ENCODE data around the gene HSPA5.

The HSPA5 gene

GRCh38 chr9:125261501-125262293, 20.6 kb upstream of the HSPA5 start, which contains the start of gene GAPVD1:
Gene GAPVD1 (plus strand): TSS chr9:125261826. CDS start chr9:125298922, 37,096 bp downstream.
- FAIRE-seq = peak; percentile 96
- DNase-seq (ENCODE audit: insufficient read length) = peak; percentile 98
- TF ChIP-seq POLR2AphosphoS5 (IDR thresholded peaks at IDR 0.05; ENCODE audit: low read depth, low read length) (peak; percentile 88), TAF1 (IDR thresholded peaks at IDR 0.05; ENCODE audit: borderline replicate concordance, low read depth, low read length) (peak; percentile 52; the same call in 1 of the 2 replicates), POLR2A (IDR thresholded peaks at IDR 0.05; ENCODE audit: low read depth, low read length) (peak; percentile 85)

DNA sequence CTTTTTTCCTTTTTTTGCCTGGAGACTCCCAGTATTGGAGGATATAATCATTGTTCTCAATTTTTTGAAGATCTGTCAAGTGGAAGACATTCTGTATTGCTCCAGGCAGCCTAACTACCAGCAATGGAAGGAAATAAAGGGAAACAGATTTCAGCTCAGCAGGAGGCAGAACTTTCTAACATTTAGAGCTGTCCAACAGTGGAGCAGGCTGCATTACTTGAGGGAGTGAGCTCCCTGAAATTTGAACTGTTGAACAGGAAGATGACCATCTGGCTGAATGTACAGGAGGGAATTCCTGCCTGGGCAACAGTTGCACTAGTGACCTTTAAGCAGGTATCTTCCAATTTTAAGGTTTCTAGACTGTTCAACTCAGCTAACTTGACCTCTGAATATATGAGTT, 19.4 kb upstream of the HSPA5 start:
- FAIRE-seq (no peak), DNase-seq (ENCODE audit: insufficient read length) (no peak)
- no peak for TF ChIP-seq TAF1 (IDR thresholded peaks at IDR 0.05; ENCODE audit: borderline replicate concordance, low read depth, low read length)
- TF ChIP-seq POLR2AphosphoS5 (IDR thresholded peaks at IDR 0.05; ENCODE audit: low read depth, low read length) = no peak
- no peak for TF ChIP-seq POLR2A (IDR thresholded peaks at IDR 0.05; ENCODE audit: low read depth, low read length)

DNA sequence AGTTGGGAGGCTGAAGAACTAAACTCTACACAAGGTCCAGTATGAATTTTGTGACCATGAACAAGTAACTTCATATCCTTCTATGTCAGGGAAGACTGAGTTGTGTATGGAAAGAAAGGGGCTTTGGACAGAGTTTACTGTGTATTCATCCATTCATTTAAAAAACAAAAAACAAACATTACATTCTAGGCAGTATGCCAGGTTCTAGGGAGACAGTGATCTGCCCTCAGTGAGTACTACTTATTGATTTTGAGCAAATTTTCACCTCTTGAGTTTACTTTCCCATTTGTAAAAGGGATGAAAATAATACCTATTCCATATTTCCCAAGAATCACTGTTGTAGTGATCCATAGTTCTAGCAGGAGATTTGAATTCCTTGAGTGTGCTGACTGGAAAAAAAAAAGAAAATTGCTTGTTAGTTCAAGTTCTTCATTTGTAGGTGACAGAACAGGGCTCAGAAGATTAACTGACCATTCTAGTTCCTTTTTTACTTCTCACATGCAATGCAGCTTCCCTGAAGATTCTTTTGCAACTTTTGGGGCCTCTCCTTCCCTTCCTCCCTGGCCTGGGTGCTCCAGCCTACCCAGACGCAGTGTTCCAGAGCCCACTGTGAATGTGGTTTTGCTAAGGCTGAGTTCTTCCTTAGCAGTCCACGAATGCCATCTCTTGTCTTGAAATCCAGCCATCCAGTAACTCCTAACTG, 17.8 kb upstream of the HSPA5 start:
- FAIRE-seq (no peak), DNase-seq (ENCODE audit: insufficient read length) (no peak)
- TF ChIP-seq POLR2AphosphoS5 (IDR thresholded peaks at IDR 0.05; ENCODE audit: low read depth, low read length) (no peak), TAF1 (IDR thresholded peaks at IDR 0.05; ENCODE audit: borderline replicate concordance, low read depth, low read length) (no peak), POLR2A (IDR thresholded peaks at IDR 0.05; ENCODE audit: low read depth, low read length) (no peak)

DNA sequence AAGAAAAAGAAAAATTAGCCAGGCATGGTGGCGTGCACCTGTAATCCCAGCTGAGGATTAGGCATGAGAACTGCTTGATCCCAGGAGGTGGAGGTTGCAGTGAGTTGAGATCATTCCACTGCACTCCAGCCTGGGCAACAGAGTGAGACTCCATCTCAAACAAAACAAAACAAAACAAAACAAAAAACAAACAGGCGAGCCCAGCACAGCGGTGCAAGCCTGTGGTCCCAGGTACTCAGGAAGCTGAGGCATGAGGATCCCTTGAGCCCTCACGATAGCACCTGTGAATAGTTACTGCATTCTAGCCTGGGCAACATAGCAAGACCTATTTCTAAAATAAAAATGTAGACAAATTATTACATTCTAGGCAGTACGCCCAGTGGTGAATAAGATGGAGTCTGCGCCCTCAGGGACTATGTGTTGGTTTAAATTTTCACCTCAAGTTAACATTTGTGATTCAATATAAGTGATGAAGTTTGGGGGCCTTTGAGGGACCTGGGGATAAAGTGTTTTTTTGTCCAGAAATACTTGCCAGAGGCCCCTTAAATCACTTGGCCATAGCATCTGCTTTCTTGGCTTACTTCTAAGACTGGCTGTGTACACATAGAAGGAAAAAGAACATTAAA, 17.1 kb upstream of the HSPA5 start:
- FAIRE-seq = no peak
- DNase-seq (ENCODE audit: insufficient read length) = no peak
- no peak for TF ChIP-seq POLR2A (IDR thresholded peaks at IDR 0.05; ENCODE audit: low read depth, low read length)
- no peak for TF ChIP-seq POLR2AphosphoS5 (IDR thresholded peaks at IDR 0.05; ENCODE audit: low read depth, low read length)
- no peak for TF ChIP-seq TAF1 (IDR thresholded peaks at IDR 0.05; ENCODE audit: borderline replicate concordance, low read depth, low read length)

DNA sequence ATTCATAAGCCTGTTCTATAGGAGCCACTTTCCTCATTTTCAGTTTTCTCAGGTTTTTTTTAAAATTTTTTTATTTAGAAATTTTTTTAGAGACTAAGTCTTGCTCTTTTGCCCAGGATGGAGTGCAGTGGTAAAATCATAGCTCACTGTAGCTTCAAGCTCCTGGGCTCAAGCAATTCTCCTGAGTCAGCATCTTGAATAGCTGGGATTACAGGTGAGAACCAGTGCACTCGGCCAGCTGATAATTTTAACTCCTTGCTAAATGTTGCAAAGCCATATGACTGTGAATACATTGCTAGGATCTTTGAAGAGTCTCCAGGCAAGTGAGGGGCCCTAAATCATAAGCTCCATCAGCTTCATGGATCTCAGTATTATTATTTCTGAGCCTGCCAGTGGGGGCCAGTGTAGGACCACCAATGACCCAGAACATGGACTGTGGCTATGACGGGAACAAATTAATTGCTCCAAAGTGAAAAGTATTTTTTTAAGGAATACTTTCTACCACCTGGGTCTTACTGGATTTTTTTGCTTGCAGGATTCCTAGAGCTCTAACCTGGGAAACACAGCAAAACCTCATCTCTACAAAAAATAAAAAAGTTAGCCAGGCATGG, 14.7 kb upstream of the HSPA5 start:
- no peak for TF ChIP-seq POLR2A (IDR thresholded peaks at IDR 0.05; ENCODE audit: low read depth, low read length)
- TF ChIP-seq POLR2AphosphoS5 (IDR thresholded peaks at IDR 0.05; ENCODE audit: low read depth, low read length) = no peak
- TF ChIP-seq TAF1 (IDR thresholded peaks at IDR 0.05; ENCODE audit: borderline replicate concordance, low read depth, low read length) = no peak
- no peak for DNase-seq (ENCODE audit: insufficient read length)
- no peak for FAIRE-seq

- FAIRE-seq = no peak
- no peak for TF ChIP-seq TAF1 (IDR thresholded peaks at IDR 0.05; ENCODE audit: borderline replicate concordance, low read depth, low read length)
- TF ChIP-seq POLR2A (IDR thresholded peaks at IDR 0.05; ENCODE audit: low read depth, low read length) = no peak
- TF ChIP-seq POLR2AphosphoS5 (IDR thresholded peaks at IDR 0.05; ENCODE audit: low read depth, low read length) = no peak
- no peak for DNase-seq (ENCODE audit: insufficient read length)
Observed at GRCh38 chr9:125254231-125254630, 13.1 kb upstream of the HSPA5 start.

DNA sequence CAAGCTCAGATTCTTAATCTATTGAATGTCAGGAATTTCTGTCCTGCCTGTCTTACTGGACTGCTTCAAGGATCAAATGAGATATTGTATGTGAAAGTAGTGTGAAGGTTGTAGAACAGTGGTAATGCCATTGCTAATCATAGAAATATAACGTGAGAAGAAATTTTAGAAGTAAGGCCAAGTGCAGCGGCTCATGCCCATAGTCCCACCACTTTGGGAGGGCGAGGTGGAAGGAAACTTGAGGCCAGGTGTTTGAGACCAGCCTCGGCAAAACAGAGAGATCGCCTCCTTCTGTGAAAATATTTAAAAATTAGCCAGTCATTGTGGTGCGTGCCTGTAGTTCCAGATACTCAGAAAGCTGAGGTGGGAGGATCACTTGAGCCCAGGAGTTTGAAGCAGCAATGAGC, 5.1 kb upstream of the HSPA5 start:
- DNase-seq (ENCODE audit: insufficient read length) (no peak), FAIRE-seq (no peak)
- TF ChIP-seq POLR2AphosphoS5 (IDR thresholded peaks at IDR 0.05; ENCODE audit: low read depth, low read length) = no peak
- TF ChIP-seq POLR2A (IDR thresholded peaks at IDR 0.05; ENCODE audit: low read depth, low read length) = no peak
- no peak for TF ChIP-seq TAF1 (IDR thresholded peaks at IDR 0.05; ENCODE audit: borderline replicate concordance, low read depth, low read length)

GRCh38 chr9:125243792-125244260, 2.7 kb upstream of the HSPA5 start:
- TF ChIP-seq POLR2A (IDR thresholded peaks at IDR 0.05; ENCODE audit: low read depth, low read length) (no peak), POLR2AphosphoS5 (IDR thresholded peaks at IDR 0.05; ENCODE audit: low read depth, low read length) (no peak), TAF1 (IDR thresholded peaks at IDR 0.05; ENCODE audit: borderline replicate concordance, low read depth, low read length) (no peak)
- no peak for DNase-seq (ENCODE audit: insufficient read length)
- FAIRE-seq = no peak

DNA sequence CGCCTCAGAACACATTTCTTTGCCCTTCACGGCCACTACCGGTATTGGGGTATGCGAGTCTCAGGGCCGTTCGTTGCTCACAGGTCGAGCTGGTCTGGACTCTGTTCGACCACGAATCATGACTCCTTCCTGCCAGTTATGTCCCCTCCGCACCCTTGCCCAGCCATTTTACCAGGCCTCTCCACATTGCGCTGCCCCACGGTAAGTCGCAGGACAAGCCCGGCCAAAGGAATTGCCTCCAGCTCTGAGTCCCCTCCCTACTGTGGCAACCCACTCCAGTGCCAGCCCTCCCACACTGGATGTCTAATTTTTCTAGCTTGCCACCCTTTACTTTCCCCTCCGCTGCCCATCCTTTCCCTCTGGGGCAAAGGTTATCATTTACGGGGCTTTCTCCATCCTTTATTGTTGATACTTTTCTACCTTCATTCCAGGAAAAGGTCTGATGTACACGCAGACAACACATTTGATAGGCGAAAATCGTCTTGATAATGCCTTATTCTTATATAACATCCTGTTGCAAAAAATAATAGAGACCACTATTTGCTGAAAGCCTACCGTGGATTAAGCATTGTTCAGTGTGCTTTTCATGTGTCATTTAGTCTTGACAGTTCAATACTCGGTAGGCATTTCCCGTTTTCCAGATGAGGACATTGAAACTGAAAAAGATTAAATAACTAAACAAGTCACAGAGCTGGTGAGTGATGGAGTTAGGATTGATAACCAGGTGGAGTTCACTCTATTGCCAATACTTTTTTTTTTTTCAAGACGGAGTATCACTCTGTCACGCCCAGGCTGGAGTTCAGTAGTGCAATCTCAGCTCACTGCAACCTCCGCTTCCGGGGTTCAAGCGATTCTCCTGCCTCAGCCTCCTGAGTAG, 958 bp upstream of the HSPA5 start:
- DNase-seq (ENCODE audit: insufficient read length) (no peak), FAIRE-seq (peak; percentile 60)
- TF ChIP-seq TAF1 (IDR thresholded peaks at IDR 0.05; ENCODE audit: borderline replicate concordance, low read depth, low read length) (no peak), POLR2AphosphoS5 (IDR thresholded peaks at IDR 0.05; ENCODE audit: low read depth, low read length) (peak; percentile 23), POLR2A (IDR thresholded peaks at IDR 0.05; ENCODE audit: low read depth, low read length) (peak; percentile 7; the same call in 1 of the 2 replicates)

- TF ChIP-seq POLR2A (IDR thresholded peaks at IDR 0.05; ENCODE audit: low read depth, low read length) (no peak), POLR2AphosphoS5 (IDR thresholded peaks at IDR 0.05; ENCODE audit: low read depth, low read length) (no peak), TAF1 (IDR thresholded peaks at IDR 0.05; ENCODE audit: borderline replicate concordance, low read depth, low read length) (no peak)
Observed at GRCh38 chr9:125240649-125240999, 519 bp downstream of the HSPA5 start.

More at GRCh38 chr9:125240649-125240999, 519 bp downstream of the HSPA5 start:
- FAIRE-seq = peak; percentile 30
- peak; percentile 26 for DNase-seq (ENCODE audit: insufficient read length)
